NK-92 treated with Interleukin-12 subunit alpha and Interleukin-12 subunit beta, amount 100 ng/mL, for 24 hours (cell line): ENCODE results near the gene TTLL10.

Source experiments
- DNase-seq: peaks from one replicate; lab custom pipeline; 2025; lab: John Stamatoyannopoulos, UW

TTLL10 gene

DNA sequence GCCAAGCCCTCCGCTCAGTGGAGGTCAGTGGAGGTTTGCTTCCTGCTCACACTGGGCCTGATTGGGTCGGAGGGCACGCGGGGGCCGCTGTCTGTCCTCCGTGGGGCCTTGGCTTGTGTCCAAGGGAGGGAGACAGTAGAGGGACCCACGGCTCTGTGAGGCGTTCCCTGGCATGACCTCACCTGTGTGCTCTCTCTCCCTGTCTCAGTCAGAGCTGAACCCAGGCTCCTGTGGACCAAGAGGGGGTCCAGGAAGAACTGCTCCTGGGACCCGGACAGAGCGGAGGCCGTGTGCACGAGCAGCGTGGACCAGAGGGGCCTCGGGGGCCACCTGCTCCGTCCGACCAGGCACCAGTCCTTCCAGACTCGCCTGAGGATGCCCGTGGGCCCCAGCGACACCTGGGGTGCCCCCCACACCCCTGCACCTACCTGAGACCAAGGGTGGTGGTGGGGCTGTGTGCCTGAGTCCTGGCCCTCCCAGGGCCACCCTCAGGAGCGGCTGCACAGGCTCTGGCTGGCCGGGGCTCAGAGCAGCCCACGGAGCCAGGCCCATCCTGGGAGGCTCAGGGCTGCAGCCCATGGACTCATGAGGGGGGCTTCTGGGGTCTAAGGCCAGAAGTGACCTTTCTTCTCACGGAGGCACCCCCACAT lies 13.3 kb upstream of the TTLL10 start:
- no peak for DNase-seq

DNA sequence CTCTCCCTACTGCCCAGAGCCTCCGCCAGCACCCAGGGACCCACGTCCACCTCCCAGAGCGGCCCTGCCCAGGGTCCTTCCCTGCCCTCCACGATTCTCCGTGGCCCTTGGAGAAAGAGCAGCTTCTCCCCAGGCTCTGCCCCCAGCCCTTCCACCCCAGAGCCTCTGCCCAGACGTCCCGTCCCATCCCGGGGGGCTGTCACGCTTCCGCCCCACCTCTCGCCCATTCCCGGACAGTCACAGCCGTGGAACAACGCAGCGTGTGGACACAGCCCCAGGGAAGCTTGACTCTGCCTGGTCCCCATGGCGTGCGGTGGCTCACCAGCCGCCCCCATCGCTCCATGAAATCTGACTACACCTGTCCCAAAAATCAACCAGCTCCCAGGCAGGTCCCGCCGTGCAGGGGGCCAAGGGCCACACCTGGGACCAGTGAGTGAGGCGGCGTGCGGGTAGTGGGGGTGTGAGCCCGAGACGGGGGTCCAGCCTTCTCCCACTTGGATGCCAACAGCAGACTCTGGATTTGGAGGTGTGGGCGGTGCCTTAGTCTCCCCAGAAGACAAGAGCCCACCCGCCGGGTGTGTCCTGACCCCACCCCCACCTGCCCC lies 12.5 kb upstream of the TTLL10 start:
- no peak for DNase-seq

DNA sequence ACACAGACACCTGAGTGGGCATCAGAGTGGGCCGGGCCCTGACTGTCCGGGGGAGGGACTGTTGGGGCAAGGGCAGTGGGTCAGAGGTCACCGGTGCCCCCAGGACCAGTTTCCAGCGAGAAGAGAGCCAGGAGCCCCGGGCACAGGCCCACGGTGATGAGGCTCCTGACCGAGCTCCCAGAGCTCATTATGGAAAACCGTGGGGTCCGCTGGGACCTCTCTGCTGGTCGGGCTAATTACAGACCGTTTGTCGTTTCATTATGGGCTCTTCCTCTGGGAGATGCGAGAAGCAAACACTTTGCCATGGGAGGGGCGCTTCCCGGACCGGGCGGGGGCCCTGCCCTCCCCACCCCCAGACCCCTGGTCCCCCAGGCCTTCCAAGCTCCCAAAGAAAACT lies 12.0 kb upstream of the TTLL10 start:
- DNase-seq = no peak

DNA sequence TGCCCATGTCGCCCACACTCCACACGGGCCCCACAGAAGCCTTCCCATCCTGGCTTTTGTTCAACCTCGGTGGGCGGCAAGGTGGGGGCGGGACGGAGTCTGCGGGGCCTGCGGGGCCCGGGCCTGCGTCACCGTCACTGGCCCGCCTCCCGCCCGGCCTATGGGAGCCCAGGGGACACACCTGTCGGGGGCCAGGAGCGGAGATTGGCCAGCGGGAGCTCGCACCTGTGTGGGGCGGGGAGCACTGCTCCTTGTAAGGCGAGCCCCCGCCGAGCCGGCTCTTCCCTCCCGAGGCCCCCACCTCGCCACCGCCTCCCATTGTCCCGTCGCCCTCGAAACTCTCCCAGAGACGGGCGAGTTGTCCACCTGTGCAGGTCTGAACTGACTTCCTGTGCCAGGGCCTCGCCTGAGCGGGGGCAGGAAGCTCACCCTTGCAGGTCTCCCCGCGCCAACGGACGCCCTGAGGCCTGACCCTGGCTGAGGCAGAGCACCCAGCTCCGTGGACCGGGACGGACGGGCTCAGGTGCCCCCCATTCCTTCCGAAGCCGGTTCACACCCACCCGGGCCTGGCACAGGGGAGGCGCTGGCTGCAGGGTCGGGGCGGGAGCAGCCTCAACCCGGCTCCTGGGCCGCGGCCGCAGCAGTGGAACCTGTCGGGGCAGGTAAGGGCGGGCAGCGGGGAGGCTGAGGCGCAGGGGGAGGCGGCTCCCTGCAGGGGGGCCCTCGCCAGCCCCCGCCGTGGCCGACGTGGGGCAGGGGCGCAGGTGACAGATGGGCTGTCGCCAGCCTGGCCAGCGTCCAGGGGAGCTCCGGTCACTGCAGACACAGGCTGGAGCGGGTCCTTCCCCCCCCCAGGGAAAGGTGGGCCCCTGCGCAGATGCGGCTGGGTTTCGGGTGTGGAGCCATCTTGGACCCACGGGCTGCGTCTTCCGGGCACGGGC lies 10.8 kb upstream of the TTLL10 start:
- no peak for DNase-seq

DNA sequence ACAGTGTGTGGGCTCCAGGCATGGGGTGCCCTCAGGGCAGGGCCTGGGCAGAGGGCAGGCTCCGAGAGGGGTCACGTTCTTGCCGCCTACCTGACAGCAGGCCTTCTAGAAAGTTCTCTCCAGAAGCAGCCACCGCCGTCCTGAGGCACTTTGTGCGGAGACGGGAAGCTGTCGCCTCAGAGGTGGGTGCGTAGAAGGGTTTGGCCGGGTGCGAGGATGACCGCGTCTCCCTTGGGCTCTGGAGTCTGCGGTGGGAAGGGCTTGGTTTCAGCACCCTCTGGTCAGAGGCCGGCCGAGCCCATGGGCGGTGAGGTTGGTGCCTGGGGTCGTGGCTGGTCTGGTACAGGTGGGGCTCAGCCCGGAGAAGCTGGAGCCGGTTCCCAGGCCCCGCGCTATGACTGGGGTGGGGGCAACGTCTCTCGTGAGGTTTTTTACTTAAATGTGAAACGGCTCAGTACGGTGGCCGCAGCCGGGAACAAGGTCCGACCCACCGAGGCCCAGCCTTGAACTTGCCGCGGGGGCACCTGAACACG lies 10.1 kb upstream of the TTLL10 start:
- no peak for DNase-seq

DNA sequence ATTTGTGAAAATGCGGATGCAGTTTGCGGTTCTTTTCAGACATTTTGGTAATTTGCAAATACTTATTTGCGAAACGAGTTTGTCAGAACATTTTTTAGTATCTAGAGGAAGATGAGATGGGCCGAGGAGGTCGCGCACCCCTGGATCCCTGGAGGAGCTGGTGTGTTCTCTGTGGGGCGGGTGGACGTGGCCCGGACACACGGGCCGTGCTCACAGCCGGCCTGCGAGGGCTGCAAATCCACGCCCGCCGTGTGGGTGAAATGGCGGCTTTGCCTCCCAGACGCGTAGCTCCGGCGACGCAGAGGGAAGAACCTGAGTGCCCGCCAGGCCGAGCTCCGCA lies 9.3 kb upstream of the TTLL10 start:
- no peak for DNase-seq

DNA sequence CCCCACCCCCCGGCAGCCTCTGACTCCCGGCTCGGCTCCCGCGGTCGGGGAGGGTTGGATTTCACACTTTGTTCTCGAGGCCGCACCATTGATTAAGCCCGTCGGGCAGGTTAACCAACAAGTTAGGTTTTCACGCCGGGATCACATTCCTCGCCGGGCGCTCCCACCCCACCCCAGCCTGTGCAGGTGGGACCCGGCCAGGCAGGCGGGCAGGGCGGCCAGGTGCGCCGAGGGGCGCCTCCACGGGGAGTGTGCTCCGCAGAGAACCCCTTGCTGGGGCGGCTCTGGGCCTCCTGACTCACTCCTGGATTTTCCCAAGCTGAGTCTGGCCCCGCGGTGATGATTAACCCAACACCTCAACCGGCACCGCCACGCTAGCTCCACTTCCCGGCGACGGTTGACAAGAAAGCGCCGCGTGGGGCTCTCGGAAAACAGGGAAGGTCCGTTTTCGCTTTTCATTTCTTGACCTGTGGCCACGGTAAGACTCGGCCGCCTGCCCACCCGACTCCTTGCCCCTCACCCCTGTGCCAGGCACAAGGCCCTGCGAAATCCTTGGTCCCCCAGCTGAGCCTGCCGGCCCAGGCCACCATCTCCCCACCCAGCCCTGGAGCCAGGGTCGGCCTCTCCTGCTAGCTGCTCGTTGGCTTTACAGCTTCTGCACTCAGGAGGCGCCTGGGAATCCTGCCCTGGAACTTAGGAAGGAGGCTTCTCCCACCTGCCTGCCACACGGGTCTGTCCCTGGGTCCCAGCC lies 8.8 kb upstream of the TTLL10 start:
- no peak for DNase-seq

DNA sequence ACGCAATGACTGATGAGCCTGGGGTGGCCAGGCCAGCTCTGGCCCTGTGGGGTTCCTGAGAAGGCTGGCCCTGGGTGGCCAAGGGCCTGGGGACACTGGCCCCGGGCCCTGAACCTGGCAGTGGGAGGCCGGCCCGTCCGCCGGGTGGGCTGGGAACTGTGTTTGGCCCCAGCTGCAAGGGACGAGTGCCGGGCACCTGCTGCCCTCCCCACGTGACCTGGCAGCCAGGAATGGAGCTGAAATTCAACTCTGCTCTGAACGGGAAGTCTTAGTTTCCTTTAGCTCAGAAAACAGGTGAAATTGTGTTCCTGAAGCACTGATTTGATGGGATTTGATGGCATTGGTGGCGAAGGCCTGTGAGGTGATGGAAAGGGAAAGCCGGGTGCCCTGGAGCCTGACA lies 8.2 kb upstream of the TTLL10 start:
- no peak for DNase-seq

DNA sequence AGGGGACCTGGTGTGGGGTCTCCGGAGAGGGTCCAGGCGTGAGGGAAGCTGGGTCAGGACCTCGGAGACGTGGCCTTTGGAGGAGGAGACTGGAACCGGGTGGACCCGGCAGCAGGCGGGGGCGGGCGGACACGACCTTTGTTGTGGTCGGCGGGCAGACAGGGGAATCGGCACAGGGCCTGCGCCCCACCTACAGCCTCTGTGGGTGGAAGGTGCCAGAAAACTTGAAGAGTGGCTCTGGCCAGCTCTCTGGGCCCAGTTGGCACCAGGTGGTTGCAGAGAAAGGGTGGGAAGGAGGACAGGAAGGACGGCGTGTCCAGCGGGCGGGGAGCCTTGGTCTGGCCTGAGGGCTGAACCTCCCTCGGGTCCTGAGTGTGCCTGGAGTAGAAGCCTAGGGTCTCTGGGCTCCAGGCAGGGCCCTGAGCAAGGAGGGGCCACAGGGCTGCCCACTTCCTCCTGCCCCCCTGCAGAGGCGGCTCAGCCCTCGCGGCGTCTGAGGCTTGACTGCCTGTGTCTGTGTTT lies 7.7 kb upstream of the TTLL10 start:
- DNase-seq = no peak

DNA sequence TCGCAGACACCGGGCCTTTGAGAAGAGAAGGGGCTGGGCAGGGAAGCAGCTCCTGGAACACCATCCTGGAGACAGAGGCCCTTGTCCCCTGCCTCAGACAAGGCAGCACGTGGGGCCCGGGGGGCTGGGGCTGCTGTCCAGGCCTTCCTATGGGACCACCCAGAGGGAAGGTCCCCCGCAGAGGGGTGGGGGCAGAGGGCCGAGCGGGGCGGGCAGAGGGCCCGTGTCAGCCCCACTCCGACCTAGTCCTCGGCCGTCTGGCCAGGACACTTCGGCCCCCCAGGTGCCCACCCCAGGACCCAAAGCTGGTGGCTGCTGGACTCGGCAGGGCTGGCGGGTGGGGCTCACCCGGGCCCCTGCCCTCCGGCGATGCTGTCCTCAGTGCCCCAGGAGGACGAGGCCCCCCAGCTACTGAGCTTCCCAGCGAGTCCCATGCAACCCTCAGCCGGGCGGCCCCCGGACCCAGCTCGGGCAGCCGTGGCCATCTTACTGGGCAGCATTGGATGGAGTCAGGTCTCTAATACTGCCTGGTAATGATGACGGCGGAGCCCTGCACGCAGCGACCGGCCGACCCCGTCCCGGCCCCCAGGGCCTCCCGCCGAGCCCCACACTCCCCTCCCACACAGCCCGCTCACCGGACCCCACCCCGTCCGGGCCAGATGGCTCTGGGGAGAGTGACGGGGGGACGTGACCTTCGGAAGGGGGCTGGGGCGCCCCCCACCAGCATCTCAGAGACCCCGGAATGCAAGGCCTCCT lies 6.9 kb upstream of the TTLL10 start:
- no peak for DNase-seq

DNA sequence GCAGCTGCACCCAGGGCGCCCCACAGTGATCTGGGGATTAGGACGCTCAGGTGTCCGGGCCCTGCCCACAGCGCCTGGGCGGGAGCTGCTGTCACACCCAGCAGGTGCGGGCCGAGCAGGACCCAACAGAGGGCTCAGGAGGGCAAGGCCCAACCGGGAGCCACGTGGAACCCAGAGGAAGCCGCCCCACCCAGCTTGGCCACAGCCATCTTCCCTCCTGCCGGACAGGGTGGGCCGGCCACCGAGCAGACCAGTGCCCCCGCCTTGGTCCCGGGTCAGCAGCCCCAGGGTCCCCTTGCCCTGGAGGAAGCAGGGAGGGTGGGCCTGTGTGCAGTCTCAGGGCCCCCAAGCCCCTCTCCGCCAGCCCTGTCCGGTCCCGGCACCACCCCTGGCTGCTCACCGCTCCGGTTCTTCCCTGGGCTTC lies 6.3 kb upstream of the TTLL10 start:
- no peak for DNase-seq

DNA sequence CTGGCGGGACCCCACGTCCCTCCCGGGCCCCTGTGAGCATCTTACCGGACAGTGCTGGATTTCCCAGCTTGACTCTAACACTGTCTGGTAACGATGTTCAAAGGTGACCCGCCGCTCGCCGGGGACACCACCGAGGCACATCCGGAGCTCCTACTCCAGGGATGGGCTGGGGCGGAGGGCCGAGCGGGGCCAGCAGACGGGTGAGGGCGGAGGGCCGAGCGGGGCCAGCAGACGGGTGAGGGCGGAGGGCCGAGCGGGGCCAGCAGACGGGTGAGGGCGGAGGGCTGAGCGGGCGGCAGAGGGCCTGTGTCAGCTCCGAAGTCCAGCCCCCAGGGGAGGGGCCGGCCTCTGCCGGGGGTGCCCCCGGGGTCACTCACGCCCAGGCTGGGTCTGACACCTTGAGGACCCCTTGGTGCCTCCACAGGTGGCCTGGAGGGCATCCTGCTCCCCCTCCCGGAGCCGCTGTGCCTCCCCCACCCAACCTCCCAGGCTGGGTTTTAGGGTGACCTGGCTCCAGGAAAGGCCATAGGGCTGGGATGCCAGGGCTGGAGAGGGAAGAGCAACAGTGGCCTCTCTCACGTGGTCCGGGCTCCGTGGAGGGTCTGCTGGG lies 5.7 kb upstream of the TTLL10 start:
- no peak for DNase-seq

DNA sequence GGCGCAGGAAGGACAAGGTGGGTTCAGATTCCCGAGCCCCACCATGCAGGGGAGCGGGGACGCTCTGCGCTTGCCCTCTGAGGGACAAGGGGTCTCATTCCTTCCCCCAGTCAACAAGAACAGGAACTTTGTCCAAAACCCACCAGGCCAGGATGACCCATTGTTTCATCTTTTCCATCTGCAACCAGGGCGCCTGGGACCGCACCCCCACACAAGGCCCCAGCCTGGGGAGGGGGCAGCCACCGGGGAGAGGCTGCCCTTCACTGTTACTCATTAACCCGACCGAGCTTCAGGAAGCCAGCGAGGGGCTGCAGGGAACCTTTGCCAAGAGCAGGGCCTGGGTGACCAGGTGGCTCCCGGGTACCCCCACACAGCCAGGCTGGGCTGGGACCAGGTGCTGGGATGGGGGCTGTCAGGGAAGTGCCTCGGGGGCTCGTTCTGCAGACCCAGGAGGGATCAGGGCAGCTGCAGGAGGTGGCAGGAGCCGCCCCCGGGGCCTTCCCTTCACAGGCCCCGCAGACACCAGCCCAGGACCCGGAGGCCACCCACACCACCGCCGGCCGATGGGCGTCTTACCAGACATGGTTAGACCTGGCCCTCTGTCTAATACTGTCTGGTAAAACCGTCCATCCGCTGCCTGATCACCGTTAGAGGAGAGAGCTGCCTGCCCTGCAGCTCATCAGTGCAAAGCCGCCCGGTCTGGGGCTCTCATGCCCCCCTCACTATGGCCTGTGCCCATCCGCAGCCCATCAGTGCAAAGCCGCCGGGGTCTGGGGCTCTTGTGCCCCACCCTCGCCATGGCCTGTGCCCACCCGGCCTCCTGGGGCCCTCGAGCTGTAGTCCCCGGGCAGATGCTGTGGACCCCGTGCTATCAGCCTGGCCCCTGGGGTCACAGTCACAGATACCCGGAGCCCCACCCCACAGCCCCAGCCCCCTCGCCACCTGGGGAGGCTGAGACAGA lies 4.9 kb upstream of the TTLL10 start:
- DNase-seq = no peak

DNA sequence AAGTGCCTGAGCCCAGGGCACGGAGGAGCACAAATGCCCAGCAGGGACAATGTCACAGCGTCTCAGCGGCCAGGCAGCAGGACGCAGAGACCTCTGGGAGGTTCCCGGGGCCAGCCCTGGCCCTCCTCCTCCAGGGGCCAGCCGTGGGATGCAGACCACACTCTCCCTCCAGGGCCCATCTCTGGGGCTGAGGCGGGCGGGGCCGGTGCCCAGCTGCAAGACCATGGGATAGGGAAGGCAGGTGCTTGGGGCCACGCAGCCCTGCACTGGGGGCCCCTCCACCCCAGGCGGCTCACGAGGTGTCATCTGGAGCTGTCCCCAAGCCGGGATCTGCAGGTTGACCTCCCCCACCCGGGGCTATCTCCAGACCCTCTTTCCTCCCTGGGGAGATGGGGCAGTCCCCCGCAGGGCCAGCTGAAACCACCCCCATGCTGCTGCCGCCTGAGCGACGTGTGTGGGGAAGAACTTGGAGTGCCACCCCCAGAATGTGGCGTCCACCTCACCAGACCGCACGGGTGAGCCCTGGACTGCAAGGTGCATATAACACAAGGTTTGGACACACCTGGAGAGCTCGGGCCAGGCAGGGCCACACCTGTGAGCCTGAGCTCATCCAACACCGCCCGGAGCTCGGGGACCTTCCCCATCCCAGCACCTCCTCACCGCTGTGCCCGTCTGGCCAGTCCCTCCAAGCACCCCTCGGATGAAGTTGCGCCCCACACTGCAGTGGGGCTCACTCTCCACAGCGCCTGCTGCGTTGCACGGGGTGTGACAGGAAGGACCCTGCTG lies 4.1 kb upstream of the TTLL10 start:
- no peak for DNase-seq

DNA sequence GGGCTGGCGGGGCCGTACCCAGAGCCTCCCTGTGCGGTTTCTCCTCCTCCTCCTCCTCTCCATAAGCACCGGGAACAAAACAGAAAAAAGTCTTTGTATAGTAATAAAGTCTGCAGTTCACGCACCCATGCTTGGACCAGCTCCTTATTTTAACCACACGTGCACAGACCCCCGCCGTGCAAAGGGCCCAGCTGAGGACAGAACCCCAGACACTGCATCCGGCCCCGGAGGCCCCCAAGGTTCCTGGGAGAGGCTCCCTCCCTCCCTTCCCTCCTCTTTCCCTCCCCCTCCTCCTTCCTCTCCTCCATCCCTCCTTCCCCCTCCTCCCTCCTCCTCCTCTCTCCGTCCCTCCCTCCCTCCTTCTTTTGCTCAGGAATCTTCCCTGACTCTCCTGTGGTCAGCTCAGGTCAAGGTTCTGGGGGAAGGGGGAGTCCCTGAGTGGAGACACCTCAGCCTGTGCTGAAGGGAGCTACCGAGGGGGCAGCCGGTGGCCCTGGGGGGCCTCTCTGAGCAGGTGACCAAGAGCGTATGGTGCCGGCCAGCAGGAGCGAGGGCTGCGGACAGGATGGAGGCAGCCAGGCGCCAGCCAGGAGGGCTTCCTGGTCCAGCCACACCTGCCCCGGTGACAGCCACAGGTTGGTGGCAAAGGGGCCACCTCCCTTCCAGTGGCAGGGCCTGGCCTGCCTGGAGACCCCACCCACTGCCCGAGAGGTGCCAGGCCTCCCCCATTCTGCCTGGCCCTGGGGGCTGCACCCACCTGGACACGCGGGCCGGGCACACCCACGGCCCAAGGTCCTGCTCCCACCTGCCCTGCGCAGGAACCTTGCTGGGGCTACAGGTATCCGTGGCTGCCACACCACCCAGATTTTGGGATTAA lies 3.2 kb upstream of the TTLL10 start:
- no peak for DNase-seq

DNA sequence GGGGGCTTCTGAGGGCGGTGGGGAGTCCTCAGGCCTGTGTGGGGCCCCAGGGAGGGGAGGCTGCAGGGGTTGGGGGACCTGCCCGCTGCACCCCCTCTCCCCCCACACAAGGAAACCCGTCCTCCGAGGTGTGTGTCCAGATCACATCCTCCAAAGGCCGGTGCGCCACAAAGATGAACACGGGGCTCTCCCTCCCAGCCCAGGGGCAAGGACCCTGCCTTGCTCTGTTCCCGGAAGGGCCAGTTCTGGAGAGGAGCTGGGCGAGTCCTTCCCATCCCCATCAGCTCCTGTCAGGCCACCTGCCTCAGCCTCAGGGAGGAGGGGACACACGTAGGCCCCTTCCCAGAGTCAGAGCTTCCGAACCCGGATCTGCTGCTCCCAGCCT lies 2.5 kb upstream of the TTLL10 start:
- no peak for DNase-seq

DNA sequence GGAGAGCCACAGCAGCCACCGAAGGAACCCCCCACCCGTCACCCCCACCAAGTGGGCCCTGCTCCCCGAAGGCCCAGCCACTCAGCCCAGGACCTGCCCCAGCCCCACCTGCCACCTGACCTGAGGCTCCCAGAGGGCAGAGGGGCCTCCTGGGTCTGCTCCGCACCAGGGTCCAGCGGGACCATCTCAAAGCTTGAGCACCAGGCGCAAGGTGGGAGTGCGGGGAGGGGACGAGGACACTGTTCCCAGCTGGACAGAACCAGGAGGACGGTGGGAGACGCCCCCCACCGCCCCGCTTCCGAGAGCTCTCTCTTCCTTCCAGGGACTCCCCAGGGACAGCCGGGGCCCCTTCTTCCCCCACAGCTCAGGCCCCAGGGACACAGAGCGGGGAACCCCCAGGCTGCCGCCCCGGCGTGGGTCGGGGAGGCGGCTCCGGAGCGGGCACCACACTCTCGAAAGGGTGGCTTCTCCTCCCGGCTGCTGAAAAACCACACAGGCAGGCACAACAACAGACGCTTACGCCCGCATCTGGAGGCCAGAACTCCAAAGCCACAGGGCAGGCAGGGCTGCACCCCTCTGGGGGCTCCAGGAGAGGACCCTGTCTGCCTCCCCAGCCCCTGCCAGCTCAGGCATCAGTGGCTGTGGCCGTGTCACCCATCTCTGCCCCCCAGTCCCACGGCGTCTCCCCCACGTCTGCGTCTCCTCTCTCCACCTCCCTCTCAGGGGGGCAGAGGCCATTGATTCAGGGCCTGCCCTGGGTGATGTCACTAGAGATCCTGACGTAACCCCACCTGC lies 1.9 kb upstream of the TTLL10 start:
- DNase-seq = no peak
